ENCODE data around the gene LRP6.

- TF ChIP-seq CTCF (IDR thresholded peaks at IDR 0.05), result no peak
- no peak for TF ChIP-seq SIN3A (IDR thresholded peaks at IDR 0.05; ENCODE audit: borderline replicate concordance, insufficient read depth, low read depth, low read length)
Measured at GRCh38 chr12:12180575-12180974, 86.3 kb downstream of the LRP6 start.

All from Panc1 (cell line).